ENCODE measurements around the gene LPAR3.
"Not testable (repeated sequence)": the region's sequence is repeated elsewhere in the genome, so short reads cannot be mapped to it uniquely, and the experiment has no call there.

Gene LPAR3, protein sequence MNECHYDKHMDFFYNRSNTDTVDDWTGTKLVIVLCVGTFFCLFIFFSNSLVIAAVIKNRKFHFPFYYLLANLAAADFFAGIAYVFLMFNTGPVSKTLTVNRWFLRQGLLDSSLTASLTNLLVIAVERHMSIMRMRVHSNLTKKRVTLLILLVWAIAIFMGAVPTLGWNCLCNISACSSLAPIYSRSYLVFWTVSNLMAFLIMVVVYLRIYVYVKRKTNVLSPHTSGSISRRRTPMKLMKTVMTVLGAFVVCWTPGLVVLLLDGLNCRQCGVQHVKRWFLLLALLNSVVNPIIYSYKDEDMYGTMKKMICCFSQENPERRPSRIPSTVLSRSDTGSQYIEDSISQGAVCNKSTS

DNA sequence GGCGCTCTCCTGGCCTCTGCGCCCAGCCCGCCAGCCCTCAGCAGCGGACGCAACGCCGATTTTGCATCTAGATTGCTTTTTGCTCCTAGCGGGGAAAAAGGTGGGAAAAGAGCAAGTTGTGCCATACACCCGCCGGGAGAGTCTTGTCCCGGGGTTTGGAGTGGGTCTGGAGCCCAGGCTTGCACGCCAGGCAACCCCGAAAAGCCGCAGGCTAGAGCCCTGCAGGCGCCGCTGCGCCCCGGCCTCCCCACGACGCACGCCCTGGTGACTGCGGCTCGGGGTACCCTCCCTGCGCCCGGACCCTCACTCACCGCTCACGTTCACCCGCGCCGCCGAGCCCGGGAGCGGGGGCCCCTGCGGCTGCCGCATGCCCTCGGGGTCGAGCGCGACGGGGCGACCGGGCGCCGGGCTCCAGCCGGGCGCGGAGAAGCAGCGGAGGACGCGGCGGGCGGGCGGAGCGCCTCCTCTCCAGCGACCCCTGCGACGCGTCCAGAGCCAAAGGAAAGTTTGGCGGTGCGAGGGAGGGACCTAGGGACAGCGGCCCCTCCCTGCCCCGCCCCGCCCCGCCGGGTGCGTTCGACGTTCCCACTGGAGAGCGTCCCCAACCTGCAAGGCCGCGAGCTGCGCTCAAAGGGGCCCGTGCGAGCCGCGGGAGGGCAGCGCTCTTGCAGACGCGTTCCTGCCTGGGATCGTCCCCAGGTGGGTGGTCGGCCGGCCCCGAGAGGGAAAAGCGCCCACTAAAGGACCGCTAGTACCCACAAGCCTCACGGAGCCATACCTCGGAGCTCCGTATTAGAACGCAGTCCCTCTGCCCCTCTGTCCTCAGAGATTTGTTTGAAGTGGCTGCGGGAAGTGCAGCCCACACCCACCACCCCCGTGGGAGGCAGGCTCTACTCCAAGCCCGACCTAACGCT lies at the start of gene LPAR3:
Gene LPAR3, minus strand, starts transcription at position 502 of the 914 bp plus-strand sequence. CDS start 27,086 bp downstream, outside the sequence.
- DNase-seq: peak; percentile 21

DNA sequence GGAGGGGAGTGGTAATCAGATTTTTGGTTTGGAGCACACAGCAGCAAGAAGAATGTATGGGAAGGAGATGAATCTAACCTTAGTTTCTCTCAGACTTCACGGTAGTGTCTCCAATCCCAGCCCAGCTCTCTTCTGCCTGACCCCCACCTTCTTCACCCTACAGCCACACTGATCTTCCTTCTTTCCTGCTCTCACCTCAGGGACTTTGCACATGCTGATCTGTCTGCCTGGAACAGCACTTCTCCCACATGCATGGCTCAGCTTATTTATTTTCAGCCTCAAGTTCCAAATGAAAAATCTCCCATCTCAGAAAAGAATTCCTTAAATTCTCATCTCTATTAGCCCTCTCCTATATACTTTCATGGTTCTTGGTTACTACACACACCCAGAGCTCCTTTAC lies 48.8 kb upstream of the LPAR3 start:
- no peak for DNase-seq

DNA sequence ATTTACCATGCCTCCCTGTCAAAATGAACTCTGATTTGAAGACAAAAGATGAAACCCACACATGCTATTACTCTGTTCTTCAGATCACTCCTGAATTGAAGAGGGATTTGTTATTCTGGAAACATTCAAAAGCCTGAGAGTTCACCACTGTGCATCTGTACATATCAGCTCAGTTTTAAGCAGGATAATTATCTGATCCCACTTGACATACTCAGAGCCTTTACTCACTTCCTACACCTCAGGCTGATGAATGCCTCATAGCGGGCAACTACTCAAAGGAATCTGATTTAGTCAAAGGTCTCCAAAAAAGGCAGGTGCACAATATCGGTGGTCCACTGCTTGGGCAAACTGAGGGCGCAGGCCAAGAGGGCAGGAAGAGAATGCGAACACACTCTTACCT lies 47.5 kb upstream of the LPAR3 start:
- DNase-seq: no peak

DNA sequence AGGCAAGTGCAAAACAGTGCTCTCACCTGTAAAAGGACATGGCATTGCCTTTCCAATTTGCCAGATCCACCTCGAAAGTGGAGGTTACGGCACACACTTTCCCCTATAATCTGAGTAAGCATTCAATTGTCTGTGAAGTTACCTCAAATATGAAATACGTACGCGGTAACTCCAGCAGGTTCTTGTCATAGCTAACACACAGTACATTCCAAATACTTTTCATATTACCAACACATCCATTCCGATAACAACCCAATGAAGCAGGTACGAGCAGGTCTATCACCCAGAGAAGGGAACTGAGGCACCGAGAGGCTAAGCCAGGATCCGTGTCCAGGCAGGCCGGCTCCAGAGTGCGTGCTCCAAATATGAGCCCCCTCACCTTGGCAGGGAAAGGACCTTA lies 46.8 kb upstream of the LPAR3 start:
- no peak for DNase-seq

DNA sequence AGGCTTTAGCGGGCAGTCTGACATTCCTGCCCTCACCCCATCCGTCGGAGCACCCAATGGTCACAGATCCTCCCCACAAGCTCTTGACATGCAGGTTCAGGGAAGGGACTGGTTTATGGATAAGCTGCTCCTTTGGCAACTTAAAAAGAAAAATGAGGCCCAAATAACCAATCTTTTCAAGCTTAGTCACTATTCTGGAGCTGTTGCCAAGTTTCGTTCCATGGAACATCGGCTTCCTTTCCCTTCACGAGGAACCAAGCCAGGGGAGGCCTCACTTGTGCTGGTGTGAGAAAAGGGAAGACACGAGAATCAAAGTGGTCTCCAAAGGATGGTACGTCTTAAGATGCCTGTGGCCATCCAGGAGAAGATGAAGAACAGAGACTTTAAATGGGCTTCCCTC lies 46.1 kb upstream of the LPAR3 start:
- DNase-seq: no peak

DNA sequence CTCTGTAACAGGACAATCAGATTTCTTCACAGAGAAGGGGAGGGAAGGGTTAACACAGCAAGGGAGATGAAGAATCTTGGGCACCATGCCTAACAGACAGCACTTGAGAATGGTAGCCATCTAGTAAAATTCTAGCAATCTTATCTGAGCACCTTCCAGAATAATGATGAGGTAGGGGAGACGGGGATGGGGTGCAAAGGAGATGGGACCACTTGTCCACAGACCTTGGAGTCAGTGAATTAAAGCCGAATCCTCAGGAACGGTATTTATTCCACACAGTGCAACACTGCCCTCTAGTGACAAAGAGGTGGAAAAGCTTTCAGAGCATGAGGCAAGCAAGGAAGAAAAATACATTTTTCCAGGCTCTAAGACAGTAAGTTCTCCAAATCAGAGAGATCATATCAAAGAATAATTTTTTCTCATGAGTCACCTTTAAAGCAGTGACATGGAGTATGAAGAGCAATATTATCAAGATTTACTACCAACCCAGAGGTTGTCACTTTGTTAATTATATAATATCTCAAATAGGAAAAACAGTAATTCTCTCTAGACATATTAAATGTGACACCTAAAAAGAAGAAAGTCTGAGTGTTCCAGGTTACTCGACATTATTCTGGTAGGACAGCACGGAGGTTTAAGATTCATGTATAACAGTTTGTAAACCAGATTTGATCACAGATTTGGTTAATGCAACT lies 43.3 kb upstream of the LPAR3 start:
- DNase-seq: peak; percentile 67

DNA sequence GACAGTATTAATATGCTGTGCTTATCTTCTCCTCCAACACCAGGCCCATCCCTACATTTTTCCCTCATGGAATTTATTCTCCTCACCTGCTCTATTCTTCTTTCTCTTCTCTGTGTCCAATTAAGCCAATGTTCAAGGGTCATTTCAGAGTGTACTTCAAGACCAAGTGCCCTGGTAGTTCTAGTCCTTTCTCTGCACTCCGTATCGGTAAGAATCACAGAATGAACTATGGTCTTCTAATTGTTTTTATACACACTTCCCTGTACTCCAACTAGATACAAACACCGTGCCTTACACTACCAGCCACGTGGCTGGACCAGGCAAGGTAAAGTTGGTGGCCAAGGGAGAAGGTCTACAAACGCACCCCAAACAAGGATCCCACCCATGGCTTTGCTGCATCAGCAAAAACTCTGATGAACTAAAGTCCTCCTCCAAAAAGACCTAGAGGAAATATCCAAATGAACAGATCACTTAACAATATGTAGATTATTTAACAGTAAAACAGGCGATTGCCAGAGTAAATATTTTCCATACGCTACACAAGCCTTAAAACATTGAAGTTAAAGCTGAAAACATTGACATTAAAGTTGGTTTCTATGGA lies 40.1 kb upstream of the LPAR3 start:
- no peak for DNase-seq

DNA sequence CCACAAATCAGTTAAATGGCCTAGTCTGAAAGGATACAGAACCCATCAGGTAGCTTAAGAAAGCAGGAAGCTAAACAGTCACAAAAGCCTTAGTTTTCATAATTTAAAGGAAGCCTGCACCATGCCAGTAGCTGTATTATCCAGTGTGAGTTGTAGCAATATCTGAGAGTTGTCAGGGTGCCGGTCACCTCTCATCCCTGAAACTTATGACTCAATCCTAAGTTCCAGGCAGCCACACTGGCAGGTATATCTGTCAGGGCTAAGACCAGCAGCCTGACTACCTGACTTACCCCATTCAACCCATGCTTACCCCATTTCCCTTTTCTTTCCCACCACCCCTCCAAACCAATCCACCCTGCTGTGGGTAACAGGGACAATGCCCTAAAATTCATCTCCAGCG lies 37.8 kb upstream of the LPAR3 start:
- no peak for DNase-seq

DNA sequence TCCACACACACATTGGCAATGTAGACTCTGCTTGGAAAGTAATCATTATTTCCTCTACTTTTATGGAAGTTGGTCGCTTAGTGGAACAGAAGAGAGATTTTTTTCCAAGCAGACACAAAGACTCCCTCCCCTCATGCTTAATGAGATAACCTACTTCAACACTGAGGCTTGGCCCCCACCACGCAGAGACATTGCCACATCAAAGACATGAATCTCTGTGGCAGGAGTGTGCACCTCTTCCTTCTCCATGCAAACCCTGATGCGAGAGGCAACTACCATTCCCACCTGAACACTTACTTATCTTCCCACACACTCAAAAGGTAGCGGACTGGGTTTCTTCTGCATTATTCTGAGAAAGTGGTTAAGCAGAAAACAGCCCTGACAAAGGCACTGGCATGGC lies 37.3 kb upstream of the LPAR3 start:
- no peak for DNase-seq

DNA sequence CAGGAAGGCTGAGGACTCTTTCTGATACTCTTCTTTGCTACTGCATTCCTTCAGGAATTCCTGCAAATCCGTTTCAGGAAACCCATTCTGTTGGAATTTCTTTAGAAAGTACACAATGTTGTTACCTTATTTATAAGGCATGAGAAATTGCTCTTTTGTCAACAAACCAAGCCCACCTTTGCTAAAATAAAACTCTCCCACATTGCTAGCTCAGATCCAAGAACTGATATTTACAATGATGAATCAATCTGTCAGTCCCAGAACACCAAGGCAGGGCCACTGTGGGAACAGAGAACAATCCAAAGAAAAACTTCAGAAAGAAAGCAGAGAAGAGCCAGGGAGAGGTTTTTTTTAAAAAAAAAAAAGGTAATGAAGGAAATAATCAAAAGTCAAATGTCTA lies 36.6 kb upstream of the LPAR3 start:
- no peak for DNase-seq

DNA sequence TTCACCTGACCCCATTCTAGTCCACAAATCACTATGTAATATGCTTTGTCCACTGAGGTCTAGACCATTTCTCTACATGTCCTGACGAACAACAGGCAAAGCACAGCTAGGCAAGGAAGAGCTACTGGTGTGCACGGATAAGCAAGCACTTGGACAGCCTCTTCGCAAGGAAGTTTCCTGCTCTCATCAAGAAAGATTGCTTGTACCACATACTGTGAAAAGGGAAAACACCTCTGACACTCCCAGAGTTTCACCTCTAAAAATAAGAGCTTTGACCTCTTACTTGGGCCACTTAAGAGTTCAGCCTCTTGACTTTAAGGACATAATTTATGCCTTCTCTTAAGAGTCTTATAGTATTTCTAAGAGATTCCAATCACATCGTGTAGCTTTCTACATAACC lies 36.0 kb upstream of the LPAR3 start:
- DNase-seq: no peak

DNA sequence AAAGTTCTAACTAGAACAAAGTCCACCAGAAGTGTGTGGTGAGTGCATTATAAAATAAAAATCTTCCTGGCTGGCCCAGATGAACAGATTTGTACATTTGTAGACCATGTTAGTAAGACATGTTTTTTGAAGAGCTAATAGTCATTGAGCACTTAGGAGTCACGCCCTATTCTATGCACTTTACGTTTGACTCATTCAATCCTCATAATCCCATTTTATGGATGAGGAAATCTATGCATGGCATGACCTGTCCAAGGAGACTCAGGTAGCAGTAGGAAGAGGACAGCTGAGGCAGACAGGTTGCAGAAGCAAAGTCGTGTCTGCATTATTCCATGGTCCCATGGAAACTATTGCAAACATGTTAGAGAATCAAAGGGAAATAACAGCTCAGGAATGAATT lies 30.3 kb upstream of the LPAR3 start:
- DNase-seq: no peak

DNA sequence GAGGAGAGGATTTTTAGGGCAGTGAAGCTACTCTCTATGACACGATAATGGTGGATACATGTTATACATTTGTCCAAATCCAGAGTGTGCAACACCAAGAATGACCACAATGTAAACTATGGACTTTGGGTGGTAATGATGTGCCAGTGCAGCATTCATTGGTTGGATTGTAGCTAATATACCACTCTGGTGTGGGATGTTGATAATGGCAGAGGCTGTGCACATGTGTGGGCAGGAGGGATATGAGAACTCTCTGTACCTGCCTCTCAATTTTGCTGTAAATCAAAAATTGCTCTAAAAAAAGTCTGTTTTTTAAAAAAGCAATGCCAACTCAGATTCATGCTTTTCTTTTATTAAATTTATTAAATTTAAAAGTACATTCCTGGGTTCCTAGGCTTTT lies 27.2 kb upstream of the LPAR3 start:
- no peak for DNase-seq

DNA sequence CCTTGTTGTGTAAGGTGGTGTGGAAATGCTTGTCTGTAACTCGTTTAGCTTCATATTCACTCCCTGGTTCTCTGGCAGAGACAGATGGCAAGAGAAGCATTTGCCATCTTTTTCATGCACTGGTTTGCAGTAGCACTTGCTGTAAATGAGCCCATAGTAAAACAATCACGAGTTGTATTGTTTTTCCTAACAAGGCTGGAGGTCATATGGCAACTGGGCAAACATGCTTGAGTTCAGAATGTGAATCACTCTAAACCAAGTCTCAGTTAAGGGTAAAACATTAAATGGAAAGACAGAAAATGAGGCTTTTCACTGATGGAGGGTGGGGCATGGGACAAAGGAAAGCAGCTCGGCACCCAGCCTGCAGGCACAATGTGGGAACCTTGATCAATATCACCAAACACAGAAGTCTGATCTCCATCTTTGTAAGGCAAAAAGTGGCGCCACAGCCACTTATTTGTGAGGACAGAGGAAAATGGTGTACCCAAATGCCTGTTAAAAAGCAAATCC lies 26.5 kb upstream of the LPAR3 start:
- no peak for DNase-seq

DNA sequence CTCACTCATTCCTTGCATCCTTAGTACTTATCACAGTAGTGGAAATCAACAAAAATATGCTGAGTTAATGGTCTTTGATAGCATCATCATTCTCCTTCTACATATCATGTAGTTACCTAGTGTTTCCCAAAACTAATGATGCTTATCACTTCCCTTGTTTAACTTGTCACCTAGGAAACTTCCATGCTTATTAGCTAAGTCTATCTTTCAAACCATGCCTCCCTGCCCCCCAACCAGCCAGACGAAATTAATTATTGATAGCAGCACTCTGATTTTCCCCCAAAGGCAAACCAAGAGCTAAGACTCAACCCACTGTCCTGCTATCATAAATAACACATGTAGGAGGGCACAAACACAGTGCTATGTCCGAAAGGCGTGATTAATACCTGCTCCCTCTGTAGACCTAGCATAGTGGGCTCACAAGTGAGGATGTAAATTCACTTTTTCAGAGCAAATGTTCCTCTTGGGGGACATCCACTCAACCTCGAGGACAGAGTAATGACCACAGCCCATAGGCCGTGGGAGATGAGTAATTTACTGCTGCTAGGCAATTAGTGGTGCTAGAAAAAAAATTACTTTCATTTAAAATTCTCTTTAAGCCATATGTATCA lies 25.8 kb upstream of the LPAR3 start:
- no peak for DNase-seq

DNA sequence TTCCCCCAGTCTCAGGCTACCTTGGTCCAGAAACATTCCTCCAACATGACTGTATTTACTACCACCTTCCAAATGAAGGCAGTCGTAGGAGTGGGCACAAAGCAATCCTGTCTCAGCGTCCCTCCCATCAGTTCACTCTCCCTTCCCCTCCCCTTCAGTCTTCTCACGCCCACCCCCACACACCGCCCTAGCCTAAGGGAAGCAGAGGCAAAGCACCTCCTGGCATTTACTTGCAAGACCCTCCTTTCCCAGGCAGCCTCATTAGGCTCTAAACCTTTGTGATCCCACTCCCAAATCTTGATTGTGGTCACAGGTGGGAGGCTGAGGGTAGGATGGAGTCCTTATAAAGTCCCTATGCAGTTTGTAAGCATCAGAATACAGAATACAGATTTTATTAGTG lies 23.9 kb upstream of the LPAR3 start:
- DNase-seq: no peak

DNA sequence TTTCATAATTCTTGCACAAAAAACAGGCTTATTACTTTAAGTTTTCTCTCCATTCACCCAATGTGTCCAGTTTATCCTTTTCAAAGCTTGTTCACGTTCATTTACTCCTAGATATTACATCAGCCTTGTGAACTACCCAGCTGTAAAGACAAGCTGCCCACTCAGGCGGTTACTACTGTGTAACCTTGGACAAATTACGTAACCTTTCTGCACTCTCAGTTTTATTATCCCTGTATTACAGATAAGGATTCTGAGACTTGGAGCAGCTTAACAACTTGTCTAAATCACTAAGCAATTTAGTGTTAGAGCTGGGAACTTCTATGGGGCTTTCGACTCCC lies 20.5 kb upstream of the LPAR3 start:
- DNase-seq: no peak

DNA sequence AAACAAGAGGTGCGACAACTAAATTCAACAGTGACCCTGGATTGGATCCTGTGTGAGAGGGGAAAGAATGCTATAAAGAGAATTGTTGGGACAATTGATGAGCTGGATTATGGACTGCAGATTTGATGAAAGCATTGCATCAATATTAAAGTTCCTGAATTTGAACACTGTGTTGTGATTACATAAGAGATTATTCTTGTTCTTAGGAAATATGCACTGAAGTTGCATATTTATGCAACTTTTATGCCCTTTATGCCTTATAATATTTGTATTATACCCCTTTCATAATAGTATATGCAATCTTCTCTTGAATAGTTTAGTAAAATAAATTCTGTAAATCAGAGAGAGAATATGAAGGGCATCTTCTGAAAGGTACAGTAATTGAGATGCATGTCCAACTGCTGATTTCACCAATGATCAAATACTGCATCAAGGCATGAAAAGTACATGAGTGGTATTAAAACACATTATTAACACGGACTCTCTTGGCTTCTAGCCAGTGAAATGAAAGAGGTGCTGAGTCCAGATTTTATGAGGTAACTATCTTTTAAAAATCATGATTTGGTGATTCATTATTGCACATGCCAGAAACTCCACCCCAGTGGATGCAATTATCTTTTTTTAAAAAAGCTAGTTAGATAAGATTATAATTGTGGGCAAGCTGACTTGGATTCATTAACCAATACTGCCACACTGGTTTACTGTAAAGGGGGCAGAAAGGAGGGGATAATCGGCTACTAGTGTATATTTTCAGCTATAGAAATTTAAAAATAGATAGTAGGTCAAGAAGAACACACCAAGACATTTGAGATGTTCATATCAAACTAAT lies 19.9 kb upstream of the LPAR3 start:
- no peak for DNase-seq

DNA sequence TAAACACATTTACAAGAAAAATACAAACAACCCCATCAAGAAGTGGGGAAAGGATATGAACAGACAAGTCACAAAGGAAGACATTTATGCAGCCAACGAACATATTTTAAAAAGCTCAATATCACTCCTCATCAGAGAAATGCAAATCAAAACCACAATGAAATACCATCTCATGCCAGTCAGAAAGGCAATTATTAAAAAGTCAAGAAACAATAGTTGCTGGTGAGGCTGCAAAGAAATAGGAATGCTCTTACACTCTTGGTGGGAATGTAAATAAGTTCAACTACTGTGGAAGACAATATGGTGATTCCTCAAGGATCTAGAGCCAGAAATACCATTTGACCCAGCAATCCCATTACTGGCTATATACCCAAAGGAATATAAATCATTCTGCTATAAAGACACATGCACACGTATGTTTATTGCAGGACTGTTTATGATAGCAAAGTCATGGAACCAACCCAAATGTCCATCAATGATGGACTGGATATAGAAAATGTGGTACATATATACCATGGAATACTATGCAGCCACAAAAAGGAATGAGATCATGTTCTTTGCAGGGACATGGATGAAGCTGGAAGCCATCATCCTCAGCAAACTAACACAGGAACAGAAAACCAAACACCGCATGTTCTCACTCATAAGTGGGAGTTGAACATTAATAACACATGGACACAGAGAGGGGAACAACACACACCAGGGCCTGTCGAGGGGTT lies 15.9 kb upstream of the LPAR3 start:
- DNase-seq: not testable (repeated sequence)

DNA sequence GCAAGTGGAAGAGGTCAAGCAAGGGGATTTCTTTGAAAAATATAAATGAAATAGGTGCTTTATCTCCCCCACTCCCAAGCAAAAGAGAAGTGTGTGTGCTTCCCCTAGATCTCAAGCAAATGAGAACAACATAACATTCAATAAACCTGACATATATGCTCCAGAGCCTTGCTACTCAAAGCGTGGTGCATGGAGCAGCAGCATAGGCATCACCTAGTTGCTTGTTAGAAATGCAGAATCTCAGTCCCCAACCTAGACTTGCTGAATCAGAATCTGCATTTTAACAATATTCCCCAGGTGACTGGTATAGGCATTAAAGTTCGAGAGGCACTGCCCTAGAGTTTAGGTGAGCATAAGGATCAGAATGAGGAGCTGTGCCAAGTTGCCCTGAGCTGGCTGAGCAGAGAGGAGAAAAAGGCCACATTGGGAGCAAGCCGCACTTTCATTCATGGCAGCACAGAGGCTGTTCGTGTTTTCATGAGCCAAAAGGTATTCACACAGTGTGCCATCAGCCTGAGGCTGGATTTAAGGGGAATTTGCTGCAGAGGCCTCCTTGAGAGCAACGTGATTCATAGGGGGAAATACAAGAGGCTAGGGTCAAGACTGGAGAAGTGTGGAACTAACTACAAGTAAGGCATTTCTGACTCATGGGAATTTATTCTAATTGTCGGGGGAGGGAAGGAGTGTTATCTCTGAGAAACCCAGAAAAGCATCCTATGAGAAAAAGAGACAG lies 14.3 kb upstream of the LPAR3 start:
- DNase-seq: no peak
